Muscle layer of colon (tissue), 2 donors: Measurements from ENCODE around the gene ATRAID.

Experiments used
- H3K27ac ChIP-seq: one replicate; pipeline ENCODE4 v1.7.0; 2013; ENCODE audit warnings: low read depth, mild to moderate bottlenecking, low read length, moderate library complexity
- H3K27me3 ChIP-seq, 2 donors: one replicate each; pipeline ENCODE4 v1.7.0; 2013; ENCODE audit warnings: low read length in 2 of 2, mild to moderate bottlenecking in 2 of 2; ENCODE audit not compliant: insufficient read depth in 2 of 2, control insufficient read depth in 1 of 2
- H3K36me3 ChIP-seq: one replicate; pipeline ENCODE4 v1.7.0; 2013; ENCODE audit warnings: mild to moderate bottlenecking, low read length; ENCODE audit not compliant: insufficient read depth
- H3K4me1 ChIP-seq: one replicate; pipeline ENCODE4 v1.7.0; 2013; ENCODE audit warnings: mild to moderate bottlenecking, low read length; ENCODE audit not compliant: insufficient read depth
- H3K4me3 ChIP-seq, 2 donors: one replicate each; pipeline ENCODE4 v1.7.0; 2013; ENCODE audit warnings: low read length in 2 of 2, low read depth in 1 of 2, mild to moderate bottlenecking in 1 of 2, moderate library complexity in 1 of 2
- H3K9ac ChIP-seq: one replicate; pipeline ENCODE4 v1.7.0; 2013; ENCODE audit warnings: low read length
- H3K9me3 ChIP-seq: one replicate; pipeline ENCODE4 v1.7.0; 2013; ENCODE audit warnings: mild to moderate bottlenecking, low read length
- donor health status: abdominal sarcoma.
- donor health status: Adenocarcinoma of cecum.

ATRAID gene

DNA sequence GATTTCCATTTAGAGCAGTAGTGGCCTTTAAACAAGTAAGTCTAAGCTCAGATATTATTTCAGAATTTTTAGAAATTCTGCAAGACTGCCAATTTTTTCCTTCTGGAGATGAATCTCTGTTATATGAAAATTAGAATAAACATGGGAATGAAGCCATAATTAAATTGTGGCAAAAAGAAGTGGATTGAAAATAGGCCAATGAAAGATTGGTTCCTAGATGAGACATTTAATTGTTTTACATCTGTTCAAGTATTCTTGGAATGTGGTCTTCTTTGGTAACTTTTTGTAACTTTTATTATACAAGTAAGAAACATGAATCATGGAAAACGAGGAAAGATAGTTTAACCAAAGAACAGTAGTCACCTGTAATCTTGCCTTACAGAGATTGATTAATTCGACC is 15.7 kb downstream of the ATRAID start:
- Histone ChIP-seq H3K27me3 (no peaks in the 10 kb centered on the region), H3K4me3 (no peak overlapping the region), H3K4me1 (no peaks in the 10 kb centered on the region), H3K9ac (no peak overlapping the region), H3K36me3 (peaks cover 60% of the 10 kb centered on the region), H3K9me3 (no peaks in the 10 kb centered on the region), H3K27ac (no peak overlapping the region)

DNA sequence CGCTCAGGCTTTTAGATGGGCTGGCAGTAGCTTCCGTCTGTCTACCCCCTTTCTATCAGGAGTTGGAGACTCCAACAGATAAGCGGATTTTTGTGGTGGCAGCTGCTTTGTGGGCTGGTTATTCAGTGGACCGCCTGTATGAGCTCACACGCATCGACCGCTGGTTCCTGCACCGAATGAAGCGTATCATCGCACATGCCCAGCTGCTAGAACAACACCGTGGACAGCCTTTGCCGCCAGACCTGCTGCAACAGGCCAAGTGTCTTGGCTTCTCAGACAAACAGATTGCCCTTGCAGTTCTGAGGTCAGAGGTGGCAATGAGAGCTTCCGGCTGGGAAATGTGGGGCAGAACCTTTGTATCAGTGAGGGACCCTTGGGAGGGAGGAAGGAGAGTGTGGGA is 20.1 kb downstream of the ATRAID start:
- H3K4me3 ChIP-seq, result no peak overlapping the region
- H3K4me1 ChIP-seq, result no peaks in the 10 kb centered on the region
- H3K36me3 ChIP-seq, result peaks cover 68% of the 10 kb centered on the region
- no peaks in the 10 kb centered on the region for H3K9me3 ChIP-seq
- no peak overlapping the region for H3K9ac ChIP-seq
- H3K27ac ChIP-seq, result no peak overlapping the region
- H3K27me3 ChIP-seq, result no peaks in the 10 kb centered on the region

DNA sequence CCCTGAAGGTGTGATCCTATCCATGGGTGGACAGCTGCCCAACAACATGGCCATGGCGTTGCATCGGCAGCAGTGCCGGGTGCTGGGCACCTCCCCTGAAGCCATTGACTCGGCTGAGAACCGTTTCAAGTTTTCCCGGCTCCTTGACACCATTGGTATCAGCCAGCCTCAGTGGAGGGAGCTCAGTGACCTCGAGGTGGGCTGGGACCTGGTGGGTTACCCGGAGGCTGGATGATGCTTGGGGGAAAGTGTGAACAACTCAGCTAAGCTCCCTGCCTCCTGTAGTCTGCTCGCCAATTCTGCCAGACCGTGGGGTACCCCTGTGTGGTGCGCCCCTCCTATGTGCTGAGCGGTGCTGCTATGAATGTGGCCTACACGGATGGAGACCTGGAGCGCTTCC is 21.5 kb downstream of the ATRAID start:
- Histone ChIP-seq H3K36me3 (peaks cover 66% of the 10 kb centered on the region), H3K4me3 (no peak overlapping the region), H3K27me3 (no peaks in the 10 kb centered on the region), H3K9me3 (no peaks in the 10 kb centered on the region), H3K4me1 (no peaks in the 10 kb centered on the region), H3K9ac (no peak overlapping the region), H3K27ac (no peak overlapping the region)

DNA sequence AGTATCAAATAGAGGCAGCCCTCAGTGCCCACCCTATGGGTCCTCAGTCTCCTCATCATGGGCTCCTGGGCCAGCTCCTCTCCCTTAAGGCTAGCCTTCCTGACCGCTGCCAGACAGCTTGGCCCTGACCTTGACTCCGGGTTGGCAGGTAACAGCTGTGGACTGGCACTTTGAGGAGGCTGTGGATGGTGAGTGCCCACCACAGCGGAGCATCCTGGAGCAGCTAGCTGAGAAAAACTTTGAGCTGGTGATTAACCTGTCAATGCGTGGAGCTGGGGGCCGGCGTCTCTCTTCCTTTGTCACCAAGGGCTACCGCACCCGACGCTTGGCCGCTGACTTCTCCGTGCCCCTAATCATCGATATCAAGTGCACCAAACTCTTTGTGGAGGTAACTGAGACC is 24.3 kb downstream of the ATRAID start:
- Histone ChIP-seq H3K9me3 (no peaks in the 10 kb centered on the region), H3K4me1 (no peaks in the 10 kb centered on the region), H3K36me3 (peaks cover 81% of the 10 kb centered on the region), H3K27ac (no peak overlapping the region), H3K4me3 (no peak overlapping the region), H3K27me3 (no peaks in the 10 kb centered on the region), H3K9ac (no peak overlapping the region)

DNA sequence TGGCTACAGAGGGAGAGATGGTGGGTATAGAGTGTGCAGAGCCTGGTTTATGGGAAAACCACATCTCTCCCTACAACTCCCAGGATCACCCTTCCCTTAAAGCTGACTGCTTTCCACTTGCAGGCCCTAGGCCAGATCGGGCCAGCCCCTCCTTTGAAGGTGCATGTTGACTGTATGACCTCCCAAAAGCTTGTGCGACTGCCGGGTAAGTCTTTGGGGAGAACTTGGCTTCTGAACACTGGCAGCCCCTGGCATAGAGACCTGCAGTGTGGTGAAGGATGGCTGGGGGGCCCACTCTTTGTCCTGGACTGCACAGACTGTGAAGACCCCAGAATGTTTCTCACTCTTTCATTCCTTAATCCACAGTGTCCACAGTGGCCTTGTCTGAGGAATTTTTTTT is 24.8 kb downstream of the ATRAID start:
- H3K4me3 ChIP-seq, result no peak overlapping the region
- H3K36me3 ChIP-seq, result peaks cover 80% of the 10 kb centered on the region
- H3K4me1 ChIP-seq, result no peaks in the 10 kb centered on the region
- H3K9me3 ChIP-seq, result no peaks in the 10 kb centered on the region
- no peak overlapping the region for H3K27ac ChIP-seq
- no peak overlapping the region for H3K9ac ChIP-seq
- no peaks in the 10 kb centered on the region for H3K27me3 ChIP-seq

DNA sequence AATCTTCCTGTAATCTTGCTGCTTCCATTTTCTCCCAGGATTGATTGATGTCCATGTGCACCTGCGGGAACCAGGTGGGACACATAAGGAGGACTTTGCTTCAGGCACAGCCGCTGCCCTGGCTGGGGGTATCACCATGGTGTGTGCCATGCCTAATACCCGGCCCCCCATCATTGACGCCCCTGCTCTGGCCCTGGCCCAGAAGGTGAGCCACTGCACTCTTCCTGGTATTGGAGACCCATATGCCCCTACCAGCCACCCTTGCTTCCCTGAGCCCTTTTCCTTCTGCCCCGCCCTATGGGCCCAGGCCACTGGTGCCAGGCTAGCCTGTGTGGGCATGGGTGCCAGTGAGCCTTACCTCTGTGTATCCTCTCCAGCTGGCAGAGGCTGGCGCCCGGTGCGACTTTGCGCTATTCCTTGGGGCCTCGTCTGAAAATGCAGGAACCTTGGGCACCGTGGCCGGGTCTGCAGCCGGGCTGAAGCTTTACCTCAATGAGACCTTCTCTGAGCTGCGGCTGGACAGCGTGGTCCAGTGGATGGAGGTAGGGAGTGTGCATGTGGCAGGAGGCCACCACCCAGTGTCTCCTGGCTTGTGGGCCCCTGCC is 25.6 kb downstream of the ATRAID start:
- no peaks in the 10 kb centered on the region for H3K9me3 ChIP-seq
- H3K9ac ChIP-seq, result no peak overlapping the region
- peaks cover 78% of the 10 kb centered on the region for H3K36me3 ChIP-seq
- no peak overlapping the region for H3K4me3 ChIP-seq
- H3K4me1 ChIP-seq, result no peaks in the 10 kb centered on the region
- H3K27ac ChIP-seq, result no peak overlapping the region
- H3K27me3 ChIP-seq, result no peaks in the 10 kb centered on the region

DNA sequence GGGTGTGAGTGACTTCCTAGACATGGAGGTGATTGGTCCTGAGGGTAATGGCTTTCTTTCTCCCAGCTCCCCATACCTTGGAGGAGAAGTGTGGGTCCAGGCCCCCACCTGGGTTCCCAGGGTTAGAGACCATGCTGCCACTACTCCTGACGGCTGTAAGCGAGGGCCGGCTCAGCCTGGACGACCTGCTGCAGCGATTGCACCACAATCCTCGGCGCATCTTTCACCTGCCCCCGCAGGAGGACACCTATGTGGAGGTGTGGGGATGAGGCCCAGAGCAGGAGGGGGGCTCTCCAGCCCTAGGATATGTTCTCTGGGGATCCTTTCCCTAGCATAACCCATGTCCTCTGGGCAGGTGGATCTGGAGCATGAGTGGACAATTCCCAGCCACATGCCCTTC is 27.1 kb downstream of the ATRAID start:
- H3K27me3 ChIP-seq, result no peaks in the 10 kb centered on the region
- no peaks in the 10 kb centered on the region for H3K9me3 ChIP-seq
- no peak overlapping the region for H3K4me3 ChIP-seq
- H3K9ac ChIP-seq, result no peak overlapping the region
- H3K27ac ChIP-seq, result no peak overlapping the region
- peaks cover 77% of the 10 kb centered on the region for H3K36me3 ChIP-seq
- no peaks in the 10 kb centered on the region for H3K4me1 ChIP-seq

DNA sequence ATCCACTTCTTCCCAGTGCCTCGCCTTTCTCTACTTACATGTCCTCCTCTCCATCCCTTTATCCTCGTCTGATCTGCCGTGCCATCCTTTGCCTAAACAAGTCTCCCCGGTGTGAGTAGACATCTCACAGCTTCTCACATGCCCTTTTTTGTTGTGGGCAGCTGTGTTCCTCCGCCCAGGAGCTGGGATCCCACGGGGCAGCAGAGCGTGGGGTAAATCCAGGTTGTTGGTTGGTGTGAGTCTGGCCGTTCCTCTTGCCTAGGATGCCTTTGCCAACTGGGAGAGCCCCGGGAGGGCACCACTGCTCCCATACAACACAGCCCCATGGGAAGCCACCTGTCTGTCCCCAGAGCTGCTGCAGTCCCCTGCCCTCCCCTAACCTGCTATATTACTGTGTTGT is 28.6 kb downstream of the ATRAID start:
- no peak overlapping the region for H3K4me3 ChIP-seq
- no peaks in the 10 kb centered on the region for H3K9me3 ChIP-seq
- H3K27ac ChIP-seq, result no peak overlapping the region
- H3K36me3 ChIP-seq, result peaks cover 70% of the 10 kb centered on the region
- H3K9ac ChIP-seq, result no peak overlapping the region
- no peaks in the 10 kb centered on the region for H3K27me3 ChIP-seq
- no peaks in the 10 kb centered on the region for H3K4me1 ChIP-seq

DNA sequence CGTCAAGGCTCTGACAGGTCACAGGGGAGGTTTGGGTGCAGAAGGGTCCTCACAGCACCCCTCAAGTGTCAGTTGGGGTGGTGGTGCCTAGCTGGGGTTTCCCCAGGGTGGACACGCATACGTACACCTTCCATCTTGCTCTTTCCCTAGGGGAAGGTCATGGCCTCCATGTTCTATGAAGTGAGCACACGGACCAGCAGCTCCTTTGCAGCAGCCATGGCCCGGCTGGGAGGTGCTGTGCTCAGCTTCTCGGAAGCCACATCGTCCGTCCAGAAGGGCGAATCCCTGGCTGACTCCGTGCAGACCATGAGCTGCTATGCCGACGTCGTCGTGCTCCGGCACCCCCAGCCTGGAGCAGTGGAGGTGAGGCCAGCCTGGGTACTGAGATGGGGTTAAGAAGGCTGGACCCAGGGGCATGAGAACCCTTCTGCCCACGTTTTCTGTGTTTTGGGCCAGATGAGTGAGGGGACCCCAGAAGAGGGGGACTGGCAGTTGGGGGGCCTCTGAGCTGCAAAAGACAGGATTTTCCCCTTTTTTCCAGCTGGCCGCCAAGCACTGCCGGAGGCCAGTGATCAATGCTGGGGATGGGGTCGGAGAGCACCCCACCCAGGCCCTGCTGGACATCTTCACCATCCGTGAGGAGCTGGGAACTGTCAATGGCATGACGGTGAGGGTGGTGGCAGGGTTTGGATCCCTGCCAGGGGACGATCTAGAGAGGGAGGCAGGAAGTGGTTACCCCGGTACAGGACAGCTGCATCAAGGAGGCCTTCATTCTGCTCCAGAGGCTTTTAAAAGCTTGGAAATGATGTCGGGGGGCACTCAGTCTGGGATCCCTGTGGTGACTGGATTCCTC is 30.1 kb downstream of the ATRAID start:
- Histone ChIP-seq H3K36me3 (peaks cover 56% of the 10 kb centered on the region), H3K9me3 (no peaks in the 10 kb centered on the region), H3K27ac (no peak overlapping the region), H3K9ac (no peak overlapping the region), H3K4me1 (no peaks in the 10 kb centered on the region), H3K27me3 (no peaks in the 10 kb centered on the region), H3K4me3 (no peak overlapping the region)

DNA sequence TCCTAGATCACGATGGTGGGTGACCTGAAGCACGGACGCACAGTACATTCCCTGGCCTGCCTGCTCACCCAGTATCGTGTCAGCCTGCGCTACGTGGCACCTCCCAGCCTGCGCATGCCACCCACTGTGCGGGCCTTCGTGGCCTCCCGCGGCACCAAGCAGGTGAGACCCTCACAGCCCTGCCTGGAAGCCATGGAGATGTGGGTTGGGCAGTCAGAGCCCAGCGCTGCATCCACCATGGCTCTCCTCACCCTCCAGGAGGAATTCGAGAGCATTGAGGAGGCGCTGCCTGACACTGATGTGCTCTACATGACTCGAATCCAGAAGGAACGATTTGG is 30.7 kb downstream of the ATRAID start:
- peaks cover 52% of the 10 kb centered on the region for H3K36me3 ChIP-seq
- H3K9ac ChIP-seq, result no peak overlapping the region
- no peaks in the 10 kb centered on the region for H3K27me3 ChIP-seq
- H3K9me3 ChIP-seq, result no peaks in the 10 kb centered on the region
- H3K27ac ChIP-seq, result no peak overlapping the region
- no peak overlapping the region for H3K4me3 ChIP-seq
- H3K4me1 ChIP-seq, result no peaks in the 10 kb centered on the region

DNA sequence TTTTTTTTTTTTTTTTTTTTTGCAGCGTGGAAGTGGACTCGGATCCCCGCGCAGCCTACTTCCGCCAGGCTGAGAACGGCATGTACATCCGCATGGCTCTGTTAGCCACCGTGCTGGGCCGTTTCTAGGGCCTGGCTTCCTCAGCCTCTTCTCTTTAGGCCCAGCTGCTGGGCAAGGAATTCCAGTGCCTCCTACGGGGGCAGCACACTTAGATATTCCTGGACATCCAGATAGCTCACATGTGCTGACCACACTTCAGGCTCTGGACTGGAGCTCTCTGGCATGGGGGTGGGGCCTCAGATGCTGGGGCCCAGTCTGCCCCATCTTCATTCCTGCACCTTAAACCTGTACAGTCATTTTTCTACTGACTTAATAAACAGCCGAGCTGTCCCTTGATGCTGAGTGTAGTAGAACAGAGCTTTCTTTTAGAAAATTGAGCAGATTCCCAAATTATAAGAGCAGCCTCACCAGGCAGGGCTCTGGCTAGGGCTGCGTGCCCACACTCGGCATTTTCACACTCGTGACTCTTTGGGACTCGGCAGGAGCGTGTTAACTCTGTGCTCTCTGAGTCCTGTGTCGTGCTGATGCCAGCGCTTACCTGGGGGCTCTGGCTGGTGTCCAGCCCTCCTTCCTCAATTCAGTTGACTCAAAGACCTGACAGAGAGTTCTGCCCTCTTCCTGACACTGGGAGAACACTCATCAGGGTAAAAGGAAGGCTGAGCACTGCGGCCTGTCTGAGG is 31.7 kb downstream of the ATRAID start:
- Histone ChIP-seq H3K27me3 (no peaks in the 10 kb centered on the region), H3K4me3 (no peak overlapping the region), H3K4me1 (no peaks in the 10 kb centered on the region), H3K9ac (no peak overlapping the region), H3K36me3 (peaks cover 42% of the 10 kb centered on the region), H3K9me3 (no peaks in the 10 kb centered on the region), H3K27ac (no peak overlapping the region)
